AG10803 (cell line): ENCODE measurements around the gene PAOX.
"Not testable (repeated sequence)": the region's sequence is repeated elsewhere in the genome, so short reads cannot be mapped to it uniquely, and the experiment has no call there.

Experiments used
- DNase-seq: peaks from one replicate; pipeline ENCODE4 v3.0.0; 2010; ENCODE audit warnings: low read depth
- H3K4me3 ChIP-seq: 2 replicates; pipeline ENCODE4 v1.5.1; 2011; ENCODE audit warnings: mild to moderate bottlenecking, low read length, control low read depth
- CTCF ChIP-seq: conservative IDR thresholded peaks from 2 replicates; pipeline ENCODE4 v1.5.1; 2011; ENCODE audit warnings: mild to moderate bottlenecking, low read length, control low read depth, inconsistent platforms

Gene PAOX

GRCh38 chr10:133422807-133423771, 44.0 kb downstream of the PAOX start:
- TF ChIP-seq CTCF, result no peak
- DNase-seq, result no peak
- no peak overlapping the region for H3K4me3 ChIP-seq

- not testable (repeated sequence) for DNase-seq, H3K4me3 ChIP-seq
These were observed 45.0 kb downstream of the PAOX start for GRCh38 chr10:133424102-133424501.

- H3K4me3 ChIP-seq, result not testable (repeated sequence)
These were observed 45.5 kb downstream of the PAOX start, which contains the start of gene SPRN for GRCh38 chr10:133424601-133425000. Gene SPRN (minus strand): TSS chr10:133424625. CDS start chr10:133423681, 944 bp downstream.

GRCh38 chr10:133429571-133429970, 50.5 kb downstream of the PAOX start:
- not testable (repeated sequence) for DNase-seq, H3K4me3 ChIP-seq

More at GRCh38 chr10:133424601-133425000, 45.5 kb downstream of the PAOX start, which contains the start of gene SPRN:
- not testable (repeated sequence) for DNase-seq

- not testable (repeated sequence) for H3K4me3 ChIP-seq, DNase-seq
These were observed 53.0 kb downstream of the PAOX start for GRCh38 chr10:133431888-133432613.

- not testable (repeated sequence) for DNase-seq, H3K4me3 ChIP-seq
These were observed 53.7 kb downstream of the PAOX start for GRCh38 chr10:133432789-133433188.

- no peak for DNase-seq
- peak; percentile 36 for TF ChIP-seq CTCF
- H3K4me3 ChIP-seq, result no peak overlapping the region
These were observed 59.7 kb downstream of the PAOX start for GRCh38 chr10:133438711-133439273.

GRCh38 chr10:133439517-133440461, 60.7 kb downstream of the PAOX start:
- no peak overlapping the region for H3K4me3 ChIP-seq
- no peak for TF ChIP-seq CTCF
- DNase-seq, result no peak

- TF ChIP-seq CTCF, result no peak
- H3K4me3 ChIP-seq, result no peak overlapping the region
These were observed 61.7 kb downstream of the PAOX start for GRCh38 chr10:133440633-133441285.

More at GRCh38 chr10:133440633-133441285, 61.7 kb downstream of the PAOX start:
- DNase-seq, result no peak
